Activated T-helper 9 cell treated with anti-CD3 and anti-CD28 coated beads, Interleukin-2, amount 50 U/mL, for 16 hours (primary cell): ENCODE measurements around the gene FBXW12.

Source experiments
- DNase-seq: peaks from one replicate; pipeline ENCODE4 v3.0.0-alpha.2; 2020; ENCODE audit warnings: low read depth

FBXW12 gene

DNA sequence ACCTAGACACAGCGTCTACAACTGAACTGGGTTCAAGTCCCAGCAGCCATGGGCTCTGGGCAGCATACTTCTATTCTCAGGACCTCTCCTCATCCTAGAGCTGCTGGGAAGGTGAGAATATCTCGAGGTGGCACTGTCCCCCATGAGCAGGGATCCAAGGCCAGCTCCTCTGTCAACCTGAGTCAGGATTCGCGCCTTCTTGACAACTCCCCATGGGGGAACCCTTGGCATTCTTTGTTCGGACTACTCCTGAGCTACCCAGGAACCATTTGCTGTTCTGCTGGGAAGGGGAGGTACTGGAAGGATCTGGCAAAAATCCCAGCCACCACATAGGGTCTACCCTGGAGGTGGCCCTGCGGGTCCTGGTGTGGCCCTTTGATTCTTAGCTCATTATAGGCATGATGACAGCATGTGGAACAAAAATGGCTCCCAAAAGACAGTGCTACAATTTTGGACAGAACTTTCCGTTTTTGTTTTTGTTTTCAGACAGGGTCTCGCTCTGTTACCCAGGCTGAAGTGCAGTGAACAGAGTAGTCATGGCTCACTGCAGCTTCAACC is 35.6 kb downstream of the FBXW12 start:
- no peak for DNase-seq

DNA sequence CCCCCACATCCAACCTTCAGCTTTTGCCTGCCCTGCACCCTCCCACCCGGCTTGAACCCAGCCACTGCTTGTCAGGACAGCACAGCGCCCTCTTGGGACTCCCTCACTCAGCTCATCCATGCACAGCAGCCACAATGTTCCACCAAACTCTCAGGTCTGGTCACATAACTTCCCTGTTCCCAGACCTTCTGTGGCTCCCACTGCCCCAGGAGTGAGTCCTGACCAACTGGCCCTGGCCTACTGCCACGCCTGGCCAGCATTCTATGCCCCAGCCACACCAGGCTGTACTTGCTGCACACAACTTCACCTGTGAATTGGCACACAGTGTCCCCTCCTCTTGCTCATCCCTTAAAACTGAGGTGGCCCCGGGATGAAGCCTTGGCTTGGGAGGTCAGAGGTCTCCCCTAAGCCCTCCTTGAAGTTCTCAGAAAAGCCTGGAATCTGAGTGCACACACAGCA is 36.8 kb downstream of the FBXW12 start:
- DNase-seq = no peak

DNA sequence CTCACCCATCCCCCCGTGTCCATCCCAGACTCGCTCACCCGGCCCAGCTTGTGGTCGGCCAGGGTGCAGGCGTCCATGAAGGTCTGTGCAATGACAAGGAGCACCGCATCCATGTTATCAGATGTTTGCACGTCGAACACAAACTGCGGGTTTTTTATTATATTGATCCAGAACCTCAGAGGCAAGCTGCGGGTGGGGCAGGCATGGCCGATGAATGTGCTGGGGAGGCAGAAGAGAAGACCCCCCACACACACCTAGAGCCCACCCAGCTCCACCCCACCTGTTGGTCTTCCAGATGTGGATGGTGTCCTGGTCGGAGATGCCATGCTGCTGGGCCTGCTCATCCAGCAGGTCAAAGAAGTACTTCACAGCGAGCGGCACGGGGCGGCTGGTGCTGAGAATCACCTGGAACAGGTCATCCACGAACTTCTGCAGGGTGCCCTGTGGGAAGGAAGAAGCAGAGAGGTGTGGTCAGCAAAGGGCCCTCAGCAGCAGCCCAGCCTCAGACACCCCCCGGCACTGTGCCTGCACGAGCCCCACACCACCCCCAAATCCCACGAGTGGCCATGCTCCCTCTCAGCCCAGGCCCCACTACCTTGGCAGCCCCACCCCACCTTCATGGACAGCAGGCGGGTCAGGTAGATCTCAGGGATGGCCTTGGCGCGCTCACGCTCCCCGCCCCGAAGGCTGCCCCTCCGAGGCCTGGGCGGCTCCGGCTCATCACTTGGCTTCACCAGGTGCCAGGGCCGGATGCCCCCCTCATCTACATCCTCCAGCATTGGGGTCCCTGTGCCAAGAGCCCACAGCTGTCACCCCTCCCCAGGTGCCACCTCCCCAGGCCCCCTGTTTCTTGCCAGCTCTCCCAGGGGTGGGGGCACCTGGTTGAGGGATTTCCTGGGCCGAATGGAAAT is 37.5 kb downstream of the FBXW12 start:
- no peak for DNase-seq

DNA sequence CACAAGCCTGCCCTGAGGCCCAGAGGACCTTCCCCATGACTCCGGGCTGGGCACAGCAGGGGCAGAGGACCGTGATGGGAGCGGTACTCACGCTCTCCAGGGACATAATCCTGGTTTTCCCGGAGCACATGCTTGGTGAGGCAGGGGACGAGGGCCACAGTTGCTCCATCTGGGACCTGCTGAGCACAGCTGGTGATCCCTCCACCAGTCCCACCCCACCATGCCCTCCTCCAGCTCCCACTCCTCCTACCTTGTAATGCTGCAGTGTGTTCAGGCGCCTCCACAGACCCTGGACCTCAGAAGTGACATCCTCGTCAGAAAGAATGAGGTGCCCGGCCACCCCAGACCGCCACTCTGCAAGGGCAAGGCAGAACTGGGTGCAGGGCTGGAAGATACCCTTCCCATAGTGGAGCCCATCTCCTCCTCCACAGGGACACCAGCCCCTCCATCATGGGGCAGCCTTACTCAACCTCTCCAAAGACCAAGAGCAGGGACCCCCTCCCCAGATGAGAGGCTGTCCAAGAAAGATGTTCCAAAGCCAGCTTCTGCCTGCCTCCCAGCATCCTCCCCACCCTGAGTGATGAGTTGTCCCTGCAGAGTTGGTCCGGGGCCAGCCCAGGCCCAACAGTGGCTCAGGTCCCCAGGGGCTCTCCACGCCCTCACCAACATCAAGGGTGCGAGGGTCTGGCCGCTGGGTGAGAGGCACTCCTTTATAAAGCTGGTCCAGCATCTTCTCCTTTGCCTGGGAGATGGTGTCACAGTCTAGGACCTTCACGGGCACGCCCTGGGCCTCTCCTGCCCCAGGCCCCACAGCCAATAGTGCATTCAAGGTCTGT is 38.4 kb downstream of the FBXW12 start:
- DNase-seq = no peak

DNA sequence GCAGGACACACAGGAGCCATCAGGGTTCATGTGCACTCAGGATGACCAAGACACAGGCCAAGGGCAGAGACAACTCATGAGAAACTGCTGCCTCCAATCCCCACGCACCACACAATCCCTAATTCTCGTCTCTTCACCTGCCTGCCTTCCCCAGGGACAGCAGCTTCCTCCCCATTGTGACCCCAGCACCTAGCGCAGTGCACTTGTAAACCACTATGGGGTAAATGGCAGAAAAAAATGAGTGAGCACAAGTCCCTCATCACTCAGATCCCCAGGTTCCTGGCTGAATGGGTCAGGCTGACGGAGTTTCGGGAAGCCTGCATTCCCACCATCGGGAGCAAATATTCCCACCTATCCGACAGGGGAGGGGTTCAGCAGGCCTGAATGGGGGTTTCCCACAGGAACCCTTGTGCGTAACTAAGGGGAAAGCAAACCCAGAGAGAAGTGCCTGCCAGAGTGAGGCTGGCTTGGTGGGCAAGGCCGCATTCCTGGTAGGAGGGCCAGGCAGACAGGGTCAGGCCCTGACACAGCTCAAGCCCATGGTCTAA is 39.1 kb downstream of the FBXW12 start:
- no peak for DNase-seq

DNA sequence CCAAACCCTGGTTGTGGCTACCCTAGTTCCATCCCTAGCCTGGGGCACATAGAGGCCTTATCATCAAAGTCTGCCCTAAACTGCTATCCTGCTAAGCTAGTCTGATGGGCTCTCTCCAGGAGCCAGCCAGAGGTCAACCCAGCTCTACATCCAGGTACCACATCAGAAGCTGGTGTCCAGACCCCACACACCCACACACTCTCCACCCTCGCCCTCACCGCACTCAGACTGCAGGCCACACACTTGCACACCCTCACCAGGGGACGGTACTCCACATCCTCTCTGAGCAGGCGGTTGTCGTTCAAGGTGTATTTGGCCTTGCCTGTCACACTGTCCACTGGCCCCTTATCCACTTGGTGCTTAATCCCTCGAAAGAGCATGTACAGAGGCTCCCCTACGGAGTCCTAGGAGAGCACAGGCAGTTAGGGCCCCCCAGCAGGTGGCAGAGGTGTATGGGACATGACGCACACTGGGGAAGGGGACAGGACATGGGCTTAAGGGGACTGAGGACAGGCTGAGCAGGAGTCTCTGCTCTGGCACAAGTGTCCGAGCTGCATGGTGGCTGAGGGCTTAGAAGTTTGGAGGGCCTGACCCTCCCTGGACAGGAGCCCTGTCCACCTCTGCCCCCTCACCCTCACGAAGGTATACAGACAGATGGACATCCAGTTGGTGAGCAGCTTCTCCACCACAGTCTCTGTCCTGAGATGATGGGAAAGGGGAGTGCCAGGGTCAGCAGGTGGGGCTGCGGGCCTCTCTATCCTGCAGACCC is 39.8 kb downstream of the FBXW12 start:
- DNase-seq = no peak

DNA sequence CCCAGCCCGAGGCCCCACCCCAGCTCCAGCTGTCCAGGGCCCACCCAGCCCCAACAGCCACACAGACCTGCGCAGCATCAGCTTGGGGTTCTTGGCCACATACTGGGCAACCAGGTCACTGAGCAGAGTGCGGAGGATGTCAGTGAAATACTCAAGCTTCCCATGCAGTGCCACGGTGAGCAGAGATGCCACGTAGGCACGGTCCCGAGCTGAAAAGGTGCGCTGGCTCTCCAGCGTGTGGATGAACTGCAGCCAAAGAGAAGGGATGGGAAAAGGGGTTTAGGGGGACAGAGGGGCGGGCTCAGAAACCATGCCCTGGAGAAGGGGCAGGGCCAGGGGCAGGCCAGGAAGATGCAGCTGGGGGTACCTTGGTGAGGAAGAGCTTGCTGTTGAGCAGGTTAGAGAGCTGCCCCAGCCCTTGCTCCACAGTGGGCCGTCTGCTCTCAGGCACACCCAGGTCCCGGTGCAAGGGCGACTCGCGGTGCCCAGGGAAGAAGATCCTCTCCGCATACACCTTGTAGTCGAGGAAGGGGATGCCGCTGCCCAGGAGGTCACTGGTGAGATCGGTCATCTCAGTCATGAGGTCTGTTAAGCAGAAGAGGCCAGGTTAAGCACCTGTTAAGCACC is 40.5 kb downstream of the FBXW12 start:
- DNase-seq = no peak

DNA sequence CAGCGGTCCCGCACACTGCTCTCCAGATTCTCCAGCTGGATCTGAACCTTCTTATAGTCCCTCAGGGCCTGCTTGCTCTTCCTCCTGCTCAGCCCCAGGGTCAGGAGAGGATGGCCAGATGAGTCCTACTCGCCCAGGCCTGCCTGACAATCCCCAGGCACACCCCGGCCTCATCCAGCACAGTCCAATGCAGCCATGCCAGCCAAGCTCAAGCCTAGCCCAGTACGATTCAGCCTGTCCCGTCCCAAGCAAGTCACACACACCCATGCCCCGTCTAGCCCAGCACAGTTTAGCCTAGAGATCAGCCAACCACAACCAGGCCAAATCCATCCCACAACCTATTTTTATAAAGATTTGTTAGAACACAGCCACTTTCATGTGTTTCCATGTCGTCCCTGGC is 41.1 kb downstream of the FBXW12 start:
- DNase-seq = no peak

DNA sequence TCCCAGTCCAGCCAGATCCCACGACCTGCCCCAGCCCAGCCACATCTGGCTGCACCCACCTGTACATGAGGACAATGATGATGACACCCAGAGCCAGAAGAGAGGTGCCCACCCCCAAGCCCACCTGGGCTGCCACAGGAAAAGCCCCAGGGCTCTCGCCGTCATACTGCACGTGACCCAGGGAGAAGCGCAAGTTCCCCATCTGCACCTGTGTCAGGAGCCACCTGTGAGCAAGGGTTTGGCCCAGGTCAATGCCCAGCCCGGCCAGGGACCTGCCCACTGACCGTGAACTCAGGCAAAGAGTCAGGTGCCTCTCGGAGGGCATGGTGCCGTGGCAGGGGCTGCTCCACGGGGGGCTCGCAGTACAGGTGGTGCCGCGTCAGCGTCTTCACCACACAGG is 41.6 kb downstream of the FBXW12 start:
- no peak for DNase-seq

DNA sequence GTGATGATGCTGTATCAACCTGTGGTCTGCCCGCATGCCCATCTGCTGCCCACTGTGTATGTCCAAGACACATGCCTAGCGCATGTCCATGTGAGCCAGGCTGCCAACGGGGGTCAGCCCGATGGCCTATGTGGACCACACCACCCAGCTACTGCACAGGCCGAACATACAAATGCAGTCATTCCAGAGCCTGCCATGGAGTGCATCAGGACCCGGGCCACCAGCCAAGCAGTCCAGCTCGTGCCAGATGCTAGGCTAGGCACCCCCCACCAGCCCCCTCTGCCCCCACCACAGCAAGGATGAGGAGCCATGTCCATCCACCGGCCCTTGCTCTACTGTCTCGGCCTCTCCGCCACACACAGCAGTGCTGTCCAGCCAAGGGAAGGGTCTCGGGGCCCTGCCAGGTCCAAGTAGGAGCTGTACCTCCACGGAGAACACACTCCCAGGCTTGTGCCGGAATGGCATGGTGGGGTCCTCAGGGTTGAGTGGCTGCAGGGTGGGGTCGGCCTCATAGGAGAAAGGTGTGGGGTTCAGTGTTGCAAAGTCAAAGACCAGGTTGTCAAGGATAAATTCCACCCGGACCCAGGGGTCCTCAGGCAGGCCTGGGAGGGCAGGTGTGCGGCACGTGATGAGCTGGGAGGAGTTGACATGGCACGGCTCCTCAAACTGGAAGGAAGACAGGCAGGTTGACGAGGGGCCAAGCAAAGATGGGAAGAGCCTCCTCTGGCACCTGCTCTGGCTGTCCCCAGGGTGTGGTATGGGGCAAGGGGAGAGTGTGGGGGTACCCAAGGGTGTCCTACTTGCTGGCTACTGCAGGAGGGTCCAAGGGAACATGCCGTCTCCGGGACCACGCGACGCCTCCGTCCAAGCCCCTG is 42.6 kb downstream of the FBXW12 start:
- DNase-seq = no peak

DNA sequence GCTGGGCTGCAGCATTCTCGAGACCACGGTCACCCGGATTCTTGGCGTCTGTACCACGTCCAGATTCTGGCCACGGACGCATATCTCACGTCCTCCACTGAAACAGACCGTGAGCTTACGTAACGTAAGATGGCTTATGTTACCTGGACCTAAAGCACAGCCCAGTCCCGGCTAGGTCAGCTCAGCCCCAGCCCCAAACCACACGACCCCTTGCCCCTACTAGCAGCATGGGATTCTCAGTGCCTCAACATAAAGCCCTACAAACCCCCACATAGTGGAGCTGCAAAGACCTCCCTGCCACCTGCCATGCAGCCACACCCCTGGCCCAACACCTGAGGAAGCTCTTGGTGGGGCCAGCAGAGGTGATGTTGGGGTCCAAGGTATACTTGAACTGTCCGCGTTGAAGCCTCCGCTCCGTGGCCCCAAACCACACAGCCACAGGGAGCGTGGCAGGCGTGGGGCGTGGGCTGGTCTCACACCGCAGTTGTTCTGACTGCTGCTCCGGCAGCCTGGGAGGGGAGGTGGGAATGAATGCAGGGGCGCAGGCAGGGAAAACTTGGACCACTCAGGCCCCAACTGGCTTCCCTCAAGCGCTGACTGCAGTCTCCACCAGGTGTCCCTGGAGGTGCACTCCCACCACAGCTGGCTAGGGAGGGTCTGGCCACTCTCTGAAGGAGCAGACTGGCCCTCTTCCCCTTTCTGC is 43.4 kb downstream of the FBXW12 start:
- DNase-seq = no peak

DNA sequence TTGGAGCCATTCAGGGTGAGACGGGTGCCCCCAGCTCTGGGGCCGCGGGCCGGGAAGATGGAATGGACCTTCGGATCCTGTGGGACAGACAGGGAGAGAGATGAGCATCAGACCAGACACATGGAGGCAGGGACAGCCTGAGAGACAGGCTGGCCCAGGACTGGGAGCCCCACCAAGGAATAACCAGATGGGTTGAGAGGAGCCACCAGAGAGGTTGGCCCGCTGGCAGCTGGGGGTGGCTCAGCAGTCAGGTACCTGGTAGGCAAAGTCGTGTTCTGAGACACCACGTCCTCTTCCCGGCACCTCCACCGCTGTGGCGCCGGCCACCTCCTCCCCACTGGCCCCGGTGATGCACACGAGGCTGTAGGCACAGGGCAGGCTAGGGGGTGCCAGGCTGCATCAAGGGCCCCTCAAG is 44.1 kb downstream of the FBXW12 start:
- DNase-seq = no peak

DNA sequence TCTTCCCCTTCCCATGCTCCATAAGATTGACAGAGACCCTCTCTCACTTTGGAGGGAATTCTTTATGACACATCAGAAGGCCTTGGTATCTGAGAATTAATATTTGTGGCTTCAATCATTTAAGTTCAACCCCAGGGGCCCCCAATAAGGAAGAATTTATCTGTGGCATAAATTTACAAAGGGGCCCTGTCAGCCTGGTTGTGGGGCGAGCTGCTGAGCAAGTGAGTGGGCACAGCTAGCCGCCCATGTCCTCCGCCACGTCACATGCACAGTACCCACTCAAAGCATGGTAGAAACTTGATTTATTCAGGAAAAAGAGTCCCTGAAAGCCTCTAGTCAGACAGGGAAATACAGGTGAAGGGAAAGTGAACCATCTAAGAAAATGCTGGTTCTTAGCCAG is 44.5 kb downstream of the FBXW12 start:
- DNase-seq = no peak

DNA sequence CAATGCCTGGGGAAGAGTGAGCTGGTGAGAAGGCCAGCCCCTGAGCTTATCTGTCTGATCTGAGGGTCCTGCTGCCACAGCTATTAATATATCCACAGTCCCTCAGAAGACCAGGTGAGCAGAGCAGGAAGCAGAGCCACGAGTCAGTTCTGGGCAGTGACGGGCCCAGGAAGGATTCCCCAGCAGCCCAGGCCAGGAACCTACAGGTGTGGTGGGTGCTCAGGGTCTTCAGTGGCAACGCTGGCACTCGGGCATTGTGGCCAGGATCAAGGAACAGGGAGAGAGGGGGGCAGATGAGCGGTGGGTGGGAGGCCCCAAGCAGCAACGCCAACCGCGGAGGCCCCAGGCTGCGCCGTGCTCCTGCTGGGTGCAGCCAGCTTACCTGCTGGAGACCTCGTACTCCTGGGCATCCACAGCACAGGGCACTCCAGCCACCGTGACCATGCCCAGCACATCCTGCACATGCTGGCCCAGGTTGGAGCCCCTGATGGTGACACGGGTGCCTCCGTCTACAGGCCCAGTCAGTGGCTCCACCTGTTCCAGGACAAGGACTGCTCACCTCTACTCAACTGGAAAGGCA is 45.6 kb downstream of the FBXW12 start:
- no peak for DNase-seq

DNA sequence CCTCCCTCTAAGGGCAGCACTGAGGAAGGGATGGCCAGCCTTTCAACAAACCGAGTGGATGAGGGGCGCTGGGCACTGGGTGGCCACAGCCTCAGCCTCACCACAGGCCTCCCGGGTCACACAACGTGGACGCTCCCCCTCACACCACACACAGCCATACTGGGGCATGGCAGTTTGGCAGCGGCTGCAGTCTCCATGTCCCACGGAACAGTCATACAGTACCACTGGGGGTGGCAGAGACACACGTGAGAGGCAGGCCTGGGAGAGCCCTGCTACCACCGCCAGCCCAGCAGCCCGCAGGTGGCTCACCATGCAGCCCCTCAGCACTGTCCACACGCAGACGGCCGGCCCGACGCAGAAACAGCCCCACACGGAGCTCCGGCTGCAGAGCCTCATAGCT is 46.1 kb downstream of the FBXW12 start:
- no peak for DNase-seq

DNA sequence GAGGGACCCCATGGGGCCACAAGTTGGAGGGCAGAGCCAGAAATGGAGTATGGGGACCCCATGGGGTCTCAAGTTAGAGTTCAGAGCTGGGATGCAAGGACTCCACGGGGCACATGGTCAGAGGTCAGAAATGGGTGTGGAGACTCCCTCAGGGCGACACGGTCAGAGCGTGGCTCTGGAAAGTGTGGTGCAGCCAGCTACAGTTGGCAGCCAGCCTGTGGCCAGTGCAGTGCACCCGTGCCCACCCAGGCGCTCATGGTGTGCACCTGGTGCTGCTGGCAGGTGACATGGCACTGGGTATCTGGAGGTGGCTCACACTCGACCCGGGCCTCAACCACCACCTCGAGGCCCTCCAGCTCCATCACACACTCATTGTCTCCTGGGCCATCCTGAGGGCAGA is 46.6 kb downstream of the FBXW12 start:
- no peak for DNase-seq

DNA sequence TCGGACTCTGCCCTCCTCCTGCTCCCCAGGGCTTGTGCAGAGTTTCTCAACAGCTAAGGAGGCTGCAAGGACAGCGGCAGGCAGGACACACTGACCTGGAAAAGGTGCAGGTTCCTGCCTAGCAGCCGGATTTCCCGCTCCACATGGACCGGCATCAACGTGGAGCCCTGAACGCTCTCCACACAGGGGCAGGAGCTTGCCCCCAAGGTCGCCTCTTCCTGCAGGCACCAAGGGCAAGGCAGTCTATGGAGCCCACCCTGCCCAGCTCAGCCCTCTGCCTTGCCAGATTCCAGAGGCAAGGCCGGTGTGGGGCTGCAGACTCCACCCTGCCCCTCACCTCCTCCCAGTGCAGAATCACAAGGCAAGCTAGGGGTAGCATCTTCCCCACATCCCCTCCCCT is 47.1 kb downstream of the FBXW12 start:
- DNase-seq = no peak

DNA sequence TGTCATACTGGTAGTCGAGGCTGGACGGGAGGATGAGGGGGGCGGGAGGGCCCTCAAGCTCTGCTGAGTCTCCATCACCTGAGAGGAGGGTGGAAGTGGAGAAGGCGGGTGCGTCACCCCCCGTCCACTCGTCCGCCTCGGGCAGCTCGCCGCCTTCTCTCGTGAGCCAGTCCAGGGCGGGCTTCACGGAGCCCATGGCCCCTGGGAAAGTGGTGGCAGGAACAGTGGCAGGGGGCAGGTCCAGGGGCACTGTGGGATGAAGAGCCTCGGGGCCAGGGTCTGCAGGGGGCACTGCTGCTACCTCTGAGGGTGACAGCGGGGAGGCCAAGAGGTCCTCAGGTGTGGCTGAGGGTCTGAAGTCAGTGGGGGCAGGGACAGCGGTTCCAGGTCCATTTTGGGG is 47.6 kb downstream of the FBXW12 start:
- DNase-seq = no peak

DNA sequence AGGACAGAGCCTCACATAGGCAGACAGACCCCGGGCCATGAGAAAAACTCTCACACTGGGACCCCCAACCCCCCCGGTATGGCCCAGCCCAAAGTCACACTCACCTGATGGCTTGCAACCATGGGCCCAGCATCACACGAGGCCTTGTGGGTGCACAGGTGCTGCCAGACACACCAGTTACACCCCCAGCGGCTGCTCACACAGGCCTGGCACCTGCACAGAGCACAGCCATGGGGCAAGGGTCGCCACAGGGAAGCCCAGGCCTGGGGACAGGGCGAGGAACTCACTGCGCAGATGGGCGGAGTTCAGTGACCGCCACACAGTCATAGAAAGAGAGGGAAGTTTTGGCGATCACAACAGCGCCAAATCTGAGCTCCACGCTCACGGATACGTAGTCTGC is 48.5 kb downstream of the FBXW12 start:
- DNase-seq = no peak
